Lower lobe of right lung (tissue), 2 donors: ENCODE data around the gene ZMAT3. TPM values are rescaled to one million over a fixed set of nuclear protein-coding genes. Genes with fewer than 3 reads are reported as not detected.
A peak's percentile ranks its signal among the peaks of the same experiment; 100 is the strongest.
"Not testable (repeated sequence)": the region's sequence is repeated elsewhere in the genome, so short reads cannot be mapped to it uniquely, and the experiment has no call there.

Experiments
- ATAC-seq, 2 donors: fragments of 200-7000 bp; cut with Tn5 transposase; one replicate each; pipeline ENCODE4 v1.9.1; 2020 to 2022; ENCODE audit warnings: mild to moderate bottlenecking in 2 of 2, moderate library complexity in 2 of 2
- DNase-seq: peaks from one replicate; pipeline ENCODE4 v3.0.0-alpha.2; 2020
- H3K27ac ChIP-seq: fragments of 200-600 bp; one replicate; pipeline ENCODE4 v1.8.0; 2022
- H3K27me3 ChIP-seq: fragments of 200-600 bp; one replicate; pipeline ENCODE4 v1.8.0; 2022; ENCODE audit warnings: low read depth
- H3K36me3 ChIP-seq: fragments of 200-600 bp; one replicate; pipeline ENCODE4 v1.8.0; 2022; ENCODE audit warnings: mild to moderate bottlenecking
- H3K4me1 ChIP-seq: fragments of 200-600 bp; one replicate; pipeline ENCODE4 v1.8.0; 2022
- H3K4me3 ChIP-seq: fragments of 200-600 bp; one replicate; pipeline ENCODE4 v1.8.0; 2022; ENCODE audit warnings: mild to moderate bottlenecking
- H3K9me3 ChIP-seq: fragments of 200-600 bp; one replicate; pipeline ENCODE4 v1.8.0; 2022
- intact Hi-C: fragments of 100-400 bp; cut with DNase I; formaldehyde crosslinking; loops from one replicate; pipeline ENCODE4 v1.11.0; 2022
- total RNA-seq: library from RNA; stranded (reverse); fragmentation: NEBNext Ultra II Directional; extraction: Animal tissue kit (Norgen Biotek cat#: 25700); gene quantifications from one replicate; pipeline ENCODE4 v1.2.1, GENCODE V29; 2021
- TF ChIP-seq, protein P1 (sequence below): fragments of 200-600 bp; IDR thresholded peaks from one replicate; pipeline ENCODE4 v1.8.0; 2022; ENCODE audit warnings: antibody characterized with exemption, mild to moderate bottlenecking
- donor health status: DM: no; HTN: yes; CAD: no; lungs with severe emphysema.

Gene ZMAT3
- total RNA-seq, 1 donor from 2014 or later = 20.6 TPM

DNA sequence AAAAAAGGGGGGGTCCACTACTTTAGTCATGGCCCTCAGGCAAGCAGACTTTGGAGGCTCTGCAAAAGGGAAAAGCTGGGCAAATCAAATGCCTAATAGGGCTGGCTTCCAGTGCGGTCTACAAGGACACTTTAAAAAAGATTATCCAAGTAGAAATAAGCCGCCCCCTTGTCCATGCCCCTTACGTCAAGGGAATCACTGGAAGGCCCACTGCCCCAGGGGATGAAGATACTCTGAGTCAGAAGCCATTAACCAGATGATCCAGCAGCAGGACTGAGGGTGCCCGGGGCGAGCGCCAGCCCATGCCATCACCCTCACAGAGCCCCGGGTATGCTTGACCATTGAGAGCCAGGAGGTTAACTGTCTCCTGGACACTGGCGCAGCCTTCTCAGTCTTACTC lies 15.3 kb downstream of the ZMAT3 start:
- ATAC-seq (no peak), DNase-seq (no peak)
- Histone ChIP-seq H3K4me3 (no peak overlapping the region), H3K27me3 (no peaks in the 10 kb centered on the region), H3K36me3 (peaks cover 6% of the 10 kb centered on the region), H3K9me3 (no peaks in the 10 kb centered on the region), H3K4me1 (no peaks in the 10 kb centered on the region), H3K27ac (no peak overlapping the region)
- TF ChIP-seq, protein P1, sequence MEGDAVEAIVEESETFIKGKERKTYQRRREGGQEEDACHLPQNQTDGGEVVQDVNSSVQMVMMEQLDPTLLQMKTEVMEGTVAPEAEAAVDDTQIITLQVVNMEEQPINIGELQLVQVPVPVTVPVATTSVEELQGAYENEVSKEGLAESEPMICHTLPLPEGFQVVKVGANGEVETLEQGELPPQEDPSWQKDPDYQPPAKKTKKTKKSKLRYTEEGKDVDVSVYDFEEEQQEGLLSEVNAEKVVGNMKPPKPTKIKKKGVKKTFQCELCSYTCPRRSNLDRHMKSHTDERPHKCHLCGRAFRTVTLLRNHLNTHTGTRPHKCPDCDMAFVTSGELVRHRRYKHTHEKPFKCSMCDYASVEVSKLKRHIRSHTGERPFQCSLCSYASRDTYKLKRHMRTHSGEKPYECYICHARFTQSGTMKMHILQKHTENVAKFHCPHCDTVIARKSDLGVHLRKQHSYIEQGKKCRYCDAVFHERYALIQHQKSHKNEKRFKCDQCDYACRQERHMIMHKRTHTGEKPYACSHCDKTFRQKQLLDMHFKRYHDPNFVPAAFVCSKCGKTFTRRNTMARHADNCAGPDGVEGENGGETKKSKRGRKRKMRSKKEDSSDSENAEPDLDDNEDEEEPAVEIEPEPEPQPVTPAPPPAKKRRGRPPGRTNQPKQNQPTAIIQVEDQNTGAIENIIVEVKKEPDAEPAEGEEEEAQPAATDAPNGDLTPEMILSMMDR = no peak
- intact Hi-C loops = no loop called here

DNA sequence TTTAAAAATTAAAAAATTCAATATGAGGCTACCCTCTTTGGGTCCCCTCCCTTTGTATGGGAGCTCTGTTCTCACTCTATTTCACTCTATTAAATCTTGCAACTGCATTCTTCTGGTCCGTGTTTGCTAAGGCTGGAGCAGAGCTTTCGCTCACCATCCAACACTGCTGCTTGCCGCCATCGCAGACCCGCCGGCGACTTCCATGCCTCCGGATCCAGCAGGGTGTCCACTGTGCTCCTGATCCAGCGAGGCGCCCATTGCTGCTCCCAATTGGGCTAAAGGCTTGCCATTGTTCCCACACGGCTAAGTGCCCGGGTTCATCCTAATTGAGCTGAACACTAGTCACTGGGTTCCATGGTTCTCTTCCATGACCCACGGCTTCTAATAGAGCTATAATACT lies 17.0 kb downstream of the ZMAT3 start:
- H3K9me3 ChIP-seq, ATAC-seq, H3K27ac ChIP-seq, DNase-seq, intact Hi-C loops, H3K36me3 ChIP-seq, H3K4me1 ChIP-seq, H3K4me3 ChIP-seq, H3K27me3 ChIP-seq: not testable (repeated sequence)

DNA sequence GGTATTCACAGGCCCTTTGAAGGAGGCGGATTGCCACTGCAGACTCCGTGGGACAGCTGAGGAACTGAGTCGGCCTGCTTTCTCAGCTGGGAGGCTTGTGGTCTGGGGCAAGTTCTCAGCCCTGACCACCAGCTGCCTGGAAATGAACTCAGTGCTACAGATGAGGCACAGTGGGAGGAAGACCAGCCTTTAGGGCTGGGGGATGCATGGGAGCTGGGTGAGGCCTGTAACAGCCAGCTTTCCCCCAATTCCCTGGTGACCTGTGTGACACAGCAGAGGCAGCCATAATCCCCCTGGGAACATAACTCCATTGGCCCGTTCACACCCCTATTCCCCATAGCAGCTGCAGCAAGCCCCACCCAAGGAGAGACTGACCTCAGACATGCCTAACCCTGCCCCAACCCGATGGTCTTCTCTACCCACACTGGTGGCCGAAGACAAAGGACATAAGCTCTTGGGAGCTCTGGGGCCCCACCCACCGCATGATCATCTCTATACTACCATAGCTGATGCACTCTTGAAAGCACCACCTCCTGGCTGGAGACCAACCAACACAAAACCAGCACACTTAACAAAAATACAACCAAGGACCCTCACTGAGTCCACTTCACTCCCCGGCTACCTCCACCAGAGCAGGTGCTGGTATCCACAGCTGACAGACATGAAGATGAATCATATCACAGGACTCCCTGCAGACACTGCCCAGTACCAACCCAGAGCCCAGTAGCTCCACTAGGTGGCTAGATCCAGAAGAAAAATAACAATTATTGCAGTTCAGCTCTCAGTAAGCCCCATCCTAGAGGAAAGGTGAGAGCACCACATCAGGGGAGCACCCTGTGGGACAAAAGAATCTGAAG lies 24.9 kb downstream of the ZMAT3 start:
- ATAC-seq = peak in 1 of 2 donors; percentile 30
- intact Hi-C loops = no loop called here

DNA sequence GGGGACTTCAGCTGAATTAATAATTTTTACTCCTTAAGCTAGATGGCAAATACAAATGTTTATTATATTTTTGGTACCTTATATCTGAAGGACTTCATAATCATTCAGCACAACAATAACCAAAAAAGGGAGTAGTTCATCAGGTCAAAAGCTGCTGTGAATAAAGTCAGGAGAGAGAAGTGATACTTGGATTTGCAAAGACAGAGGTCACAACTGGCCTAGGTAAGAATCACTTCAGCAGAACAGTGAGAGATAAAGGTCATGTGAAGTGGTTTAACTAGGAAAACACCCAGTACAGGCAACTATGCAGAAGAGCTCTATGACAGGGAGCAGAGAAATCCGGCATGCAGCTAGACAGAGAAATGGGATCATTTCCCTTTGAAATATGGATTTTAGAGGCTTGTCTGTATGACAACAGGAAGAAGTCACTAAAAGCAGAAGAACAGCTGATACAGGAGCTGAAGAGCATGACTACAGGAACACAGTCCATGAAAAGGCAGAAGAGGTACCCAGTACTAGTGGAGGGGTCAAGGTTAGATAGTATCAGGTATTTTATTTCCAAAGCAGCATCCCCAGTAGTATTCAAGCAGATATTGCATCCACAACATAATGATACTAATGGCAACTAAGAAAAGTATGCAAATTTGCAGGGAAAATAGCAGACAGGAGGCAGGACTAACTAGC lies 25.7 kb downstream of the ZMAT3 start:
- H3K27me3 ChIP-seq = no peaks in the 10 kb centered on the region
- H3K36me3 ChIP-seq = no peaks in the 10 kb centered on the region
- no peaks in the 10 kb centered on the region for H3K9me3 ChIP-seq
- H3K4me1 ChIP-seq = no peaks in the 10 kb centered on the region
- ATAC-seq (no peak), DNase-seq (no peak)
- TF ChIP-seq, protein P1 = no peak
- intact Hi-C loops = no loop called here
- no peak overlapping the region for H3K27ac ChIP-seq
- H3K4me3 ChIP-seq = no peak overlapping the region

More for the DNA sequence above, 24.9 kb downstream of the ZMAT3 start:
- Histone ChIP-seq H3K27ac (no peak overlapping the region), H3K27me3 (no peaks in the 10 kb centered on the region), H3K4me3 (no peak overlapping the region), H3K9me3 (no peaks in the 10 kb centered on the region), H3K4me1 (no peaks in the 10 kb centered on the region), H3K36me3 (no peaks in the 10 kb centered on the region)
- no peak for DNase-seq
- TF ChIP-seq, protein P1 = no peak

DNA sequence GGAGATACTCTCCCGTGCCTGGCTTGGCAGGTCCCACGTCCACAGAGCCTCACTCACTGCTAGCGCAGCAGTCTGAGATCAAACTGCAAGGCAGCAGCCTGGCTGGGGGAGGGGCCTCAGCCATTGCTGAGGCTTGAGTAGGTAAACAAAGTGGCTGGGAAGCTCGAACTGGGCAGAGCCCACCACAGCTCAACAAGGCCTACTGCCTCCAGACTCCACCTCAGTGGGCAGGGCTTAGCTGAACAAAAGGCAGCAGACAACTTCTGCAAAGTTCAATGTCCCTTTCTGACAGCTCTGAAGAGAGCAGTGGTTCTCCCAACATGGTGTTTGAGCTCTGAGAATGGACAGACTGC lies 32.7 kb downstream of the ZMAT3 start:
- H3K4me3 ChIP-seq, H3K36me3 ChIP-seq, DNase-seq, H3K27ac ChIP-seq, H3K9me3 ChIP-seq, intact Hi-C loops, ATAC-seq, H3K4me1 ChIP-seq, H3K27me3 ChIP-seq: not testable (repeated sequence)

DNA sequence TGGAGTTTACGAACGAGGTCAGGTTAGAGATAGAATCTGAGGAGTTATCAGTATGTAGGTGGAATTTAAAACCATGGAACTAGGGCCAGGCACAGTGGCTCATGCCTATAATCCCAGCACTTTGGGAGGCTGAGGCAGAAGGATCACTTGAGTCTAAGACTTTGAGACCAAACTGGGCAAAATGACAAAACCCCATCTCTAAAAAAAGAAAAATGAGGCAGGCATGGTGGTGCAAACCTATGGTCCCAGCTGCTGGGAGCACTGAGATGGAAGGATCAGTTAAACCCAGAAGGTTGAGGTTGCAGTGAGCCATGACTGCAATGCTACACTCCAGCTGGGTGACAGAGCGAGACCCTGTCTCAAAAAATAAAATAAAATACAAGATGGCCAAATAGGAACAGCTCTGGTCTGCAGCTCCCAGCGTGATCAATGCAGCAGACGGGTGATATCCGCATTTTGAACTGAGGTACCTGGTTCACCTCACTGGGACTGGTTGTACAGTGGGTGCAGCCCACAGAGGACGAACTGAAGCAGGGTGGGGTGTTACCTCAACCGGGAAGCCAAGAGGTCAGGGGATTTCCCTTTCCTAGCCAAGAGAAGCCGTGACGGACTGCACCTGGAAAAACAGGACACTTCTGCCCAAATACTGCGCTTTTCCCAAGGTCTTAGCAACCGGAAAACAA lies 33.3 kb downstream of the ZMAT3 start:
- H3K36me3 ChIP-seq = no peaks in the 10 kb centered on the region
- no peaks in the 10 kb centered on the region for H3K27me3 ChIP-seq
- ATAC-seq = no peak
- intact Hi-C loops = no loop called here
- no peaks in the 10 kb centered on the region for H3K9me3 ChIP-seq
- H3K27ac ChIP-seq = no peak overlapping the region
- no peak overlapping the region for H3K4me3 ChIP-seq
- TF ChIP-seq, protein P1 = no peak
- no peaks in the 10 kb centered on the region for H3K4me1 ChIP-seq
- no peak for DNase-seq
